Neural progenitor cell (in vitro differentiated cells): Measurements from ENCODE around the gene SFMBT1. TPM values are rescaled to one million over a fixed set of nuclear protein-coding genes. Genes with fewer than 3 reads are reported as not detected.

Source experiments
- DNase-seq: peaks from one replicate; pipeline ENCODE4 v3.0.0-alpha.2; 2016; ENCODE audit warnings: low spot score
- H2AFZ ChIP-seq: fragments of 200-600 bp; sonication (generic); replicated peaks from 2 replicates; pipeline ENCODE4 v1.6.1; 2016; ENCODE audit warnings: antibody characterized with exemption
- H3F3A ChIP-seq: fragments of 200-600 bp; sonication (generic); 2 replicates; pipeline ENCODE4 v1.6.1; 2016; ENCODE audit warnings: antibody characterized with exemption, low read depth
- H3K27ac ChIP-seq: fragments of 200-600 bp; sonication (generic); 2 replicates; pipeline ENCODE4 v1.5.1; 2016; ENCODE audit warnings: mild to moderate bottlenecking
- H3K27me3 ChIP-seq: fragments of 200-600 bp; sonication (generic); 2 replicates; pipeline ENCODE4 v1.6.1; 2016; ENCODE audit warnings: mild to moderate bottlenecking, moderate library complexity
- H3K36me3 ChIP-seq: fragments of 200-600 bp; sonication (generic); 2 replicates; pipeline ENCODE4 v1.5.1; 2016
- H3K4me1 ChIP-seq: fragments of 200-600 bp; sonication (generic); 2 replicates; pipeline ENCODE4 v1.6.1; 2016; ENCODE audit warnings: mixed run types
- H3K4me2 ChIP-seq: fragments of 200-600 bp; sonication (generic); 2 replicates; pipeline ENCODE4 v1.6.1; 2016
- H3K4me3 ChIP-seq: fragments of 200-600 bp; sonication (generic); 2 replicates; pipeline ENCODE4 v1.5.1; 2016
- H3K79me2 ChIP-seq: fragments of 200-600 bp; sonication (generic); 2 replicates; pipeline ENCODE4 v1.6.1; 2016; ENCODE audit warnings: low read depth
- H3K9ac ChIP-seq: fragments of 200-600 bp; sonication (generic); 2 replicates; pipeline ENCODE4 v1.6.1; 2016
- H3K9me3 ChIP-seq: fragments of 200-600 bp; sonication (generic); 2 replicates; pipeline ENCODE4 v1.5.1; 2016; ENCODE audit warnings: low read depth
- H4K20me1 ChIP-seq: fragments of 200-600 bp; sonication (generic); 2 replicates; pipeline ENCODE4 v1.6.1; 2016; ENCODE audit warnings: low read depth
- H3K27ac Mint-ChIP-seq: 3 replicates; pipeline ENCODE4 v1.8.0; 2021; ENCODE audit warnings: mixed read lengths
- H3K27me3 Mint-ChIP-seq: 2 replicates; pipeline ENCODE4 v1.8.0; 2022; ENCODE audit warnings: low read depth, mild to moderate bottlenecking, inconsistent platforms, moderate library complexity, mixed read lengths; ENCODE audit not compliant: insufficient read depth
- H3K36me3 Mint-ChIP-seq: 3 replicates; pipeline ENCODE4 v1.8.0; 2021; ENCODE audit warnings: mixed read lengths
- H3K4me1 Mint-ChIP-seq: 3 replicates; pipeline ENCODE4 v1.8.0; 2021; ENCODE audit warnings: mixed read lengths
- H3K4me3 Mint-ChIP-seq: 3 replicates; pipeline ENCODE4 v1.8.0; 2021; ENCODE audit warnings: mild to moderate bottlenecking, moderate library complexity, mixed read lengths
- H3K9me3 Mint-ChIP-seq: 3 replicates; pipeline ENCODE4 v1.8.0; 2020; ENCODE audit warnings: mixed read lengths
- CTCF ChIP-seq: fragments of 200-600 bp; sonication (generic); IDR thresholded peaks from 2 replicates; pipeline ENCODE4 v1.5.1; 2017; ENCODE audit warnings: antibody characterized with exemption, mild to moderate bottlenecking
- EZH2 ChIP-seq: fragments of 200-600 bp; sonication (generic); IDR thresholded peaks from 2 replicates; pipeline ENCODE4 v1.6.1; 2017; ENCODE audit warnings: antibody characterized with exemption, mild to moderate bottlenecking, moderate library complexity
- EZH2phosphoT487 ChIP-seq: fragments of 200-600 bp; sonication (generic); IDR thresholded peaks from 2 replicates; pipeline ENCODE4 v1.6.1; 2017; ENCODE audit warnings: antibody characterized with exemption
- total RNA-seq: library from RNA; depleted of rRNA; stranded (reverse); fragments of >200 nt; gene quantifications from 2 replicates; pipeline ENCODE4 v1.2.3, GENCODE V29; 2015; ENCODE audit warnings: low replicate concordance

SFMBT1 gene
- total RNA-seq, 1 donor from 2014 or later: 18.5 TPM

- H4K20me1 ChIP-seq: no peaks in the 10 kb centered on the region
- Mint-ChIP-seq H3K4me1 (peaks cover 24% of the 10 kb centered on the region), H3K27ac (no peak overlapping the region), H3K9me3 (no peaks in the 10 kb centered on the region), H3K27me3 (peaks cover 3% of the 10 kb centered on the region), H3K4me3 (no peak overlapping the region), H3K36me3 (no peaks in the 10 kb centered on the region)
- no peak for TF ChIP-seq EZH2phosphoT487
- TF ChIP-seq EZH2: no peak
- no peak for TF ChIP-seq CTCF
- no peaks in the 10 kb centered on the region for H3K79me2 ChIP-seq
- H3K4me3 ChIP-seq: no peak overlapping the region
- peaks cover 11% of the 10 kb centered on the region for H3K4me1 ChIP-seq
- no peaks in the 10 kb centered on the region for H3K27me3 ChIP-seq
- no peaks in the 10 kb centered on the region for H3K9me3 ChIP-seq
- H3K27ac ChIP-seq: no peak overlapping the region
- no peaks in the 10 kb centered on the region for H3F3A ChIP-seq
- H3K4me2 ChIP-seq: no peak overlapping the region
- H2AFZ ChIP-seq: no peak overlapping the region
- H3K9ac ChIP-seq: no peak overlapping the region
- DNase-seq: no peak
- no peaks in the 10 kb centered on the region for H3K36me3 ChIP-seq
Observed at GRCh38 chr3:53074366-53074696, 28.5 kb upstream of the SFMBT1 start.

- DNase-seq: no peak
- Mint-ChIP-seq H3K9me3 (no peaks in the 10 kb centered on the region), H3K36me3 (no peaks in the 10 kb centered on the region), H3K4me1 (peaks cover 26% of the 10 kb centered on the region), H3K27me3 (peaks cover 3% of the 10 kb centered on the region), H3K27ac (no peak overlapping the region), H3K4me3 (no peak overlapping the region)
- no peaks in the 10 kb centered on the region for H3K9me3 ChIP-seq
- H2AFZ ChIP-seq: peak overlapping the region; percentile 98
- no peaks in the 10 kb centered on the region for H3K27me3 ChIP-seq
- no peaks in the 10 kb centered on the region for H3K79me2 ChIP-seq
- no peak for TF ChIP-seq EZH2
- TF ChIP-seq EZH2phosphoT487: no peak
- no peak for TF ChIP-seq CTCF
- no peak overlapping the region for H3K27ac ChIP-seq
- H4K20me1 ChIP-seq: no peaks in the 10 kb centered on the region
- H3K36me3 ChIP-seq: no peaks in the 10 kb centered on the region
- peaks cover 11% of the 10 kb centered on the region for H3K4me1 ChIP-seq
- H3K4me3 ChIP-seq: no peak overlapping the region
- no peaks in the 10 kb centered on the region for H3F3A ChIP-seq
- H3K4me2 ChIP-seq: peak overlapping the region; percentile 74
- H3K9ac ChIP-seq: no peak overlapping the region
Observed at GRCh38 chr3:53073553-53074365, 27.9 kb upstream of the SFMBT1 start.

GRCh38 chr3:53072653-53073552 is 27.0 kb upstream of the SFMBT1 start:
- peak; percentile 93 for DNase-seq
- Mint-ChIP-seq H3K9me3 (no peaks in the 10 kb centered on the region), H3K27ac (no peak overlapping the region), H3K27me3 (peaks cover 3% of the 10 kb centered on the region), H3K4me1 (peaks cover 26% of the 10 kb centered on the region), H3K4me3 (peak overlapping the region; percentile 62), H3K36me3 (no peaks in the 10 kb centered on the region)
- Histone ChIP-seq H3K36me3 (no peaks in the 10 kb centered on the region), H3F3A (no peaks in the 10 kb centered on the region), H2AFZ (peak overlapping the region; percentile 98), H3K27ac (no peak overlapping the region), H3K27me3 (no peaks in the 10 kb centered on the region), H3K79me2 (no peaks in the 10 kb centered on the region), H3K4me1 (peaks cover 11% of the 10 kb centered on the region), H3K9ac (no peak overlapping the region), H3K9me3 (no peaks in the 10 kb centered on the region), H3K4me2 (peak overlapping the region; percentile 74), H3K4me3 (peak overlapping the region; percentile 28), H4K20me1 (no peaks in the 10 kb centered on the region)
- TF ChIP-seq EZH2phosphoT487: no peak
- TF ChIP-seq EZH2: no peak
- TF ChIP-seq CTCF: peak; percentile 94
